Jurkat, Clone E6-1 (cell line): ENCODE results near the gene CDK14.
"Not testable (repeated sequence)": the region's sequence is repeated elsewhere in the genome, so short reads cannot be mapped to it uniquely, and the experiment has no call there.

Source experiments
- DNase-seq: peaks from one replicate; pipeline ENCODE4 v3.0.0-alpha.2; 2011; ENCODE audit warnings: low read depth, low spot score
- H3K4me3 ChIP-seq: 2 replicates; pipeline ENCODE4 v1.5.1; 2011; ENCODE audit warnings: mild to moderate bottlenecking, low read length, control low read depth, moderate library complexity

The CDK14 gene

GRCh38 chr7:90736968-90737939, 141.1 kb downstream of the CDK14 start:
- no peak for DNase-seq
- H3K4me3 ChIP-seq, result no peak overlapping the region

GRCh38 chr7:90738249-90738648, 142.1 kb downstream of the CDK14 start:
- DNase-seq, result no peak
- no peak overlapping the region for H3K4me3 ChIP-seq

- H3K4me3 ChIP-seq, result no peak overlapping the region
- DNase-seq, result no peak
These were observed 143.6 kb downstream of the CDK14 start for GRCh38 chr7:90739716-90740115.

GRCh38 chr7:90740386-90740785, 144.3 kb downstream of the CDK14 start:
- no peak overlapping the region for H3K4me3 ChIP-seq
- no peak for DNase-seq

GRCh38 chr7:90743626-90744025, 147.5 kb downstream of the CDK14 start:
- DNase-seq, result no peak
- H3K4me3 ChIP-seq, result no peak overlapping the region

GRCh38 chr7:90747516-90747915, 151.4 kb downstream of the CDK14 start:
- DNase-seq, result no peak
- H3K4me3 ChIP-seq, result no peak overlapping the region

- H3K4me3 ChIP-seq, result no peak overlapping the region
- DNase-seq, result no peak
These were observed 153.1 kb downstream of the CDK14 start for GRCh38 chr7:90749262-90749661.

- H3K4me3 ChIP-seq, result no peak overlapping the region
- peak; percentile 15 for DNase-seq
These were observed 153.7 kb downstream of the CDK14 start for GRCh38 chr7:90749774-90750173.

GRCh38 chr7:90751595-90751994, 155.5 kb downstream of the CDK14 start:
- DNase-seq, result no peak
- H3K4me3 ChIP-seq, result no peak overlapping the region

- no peak overlapping the region for H3K4me3 ChIP-seq
- DNase-seq, result no peak
These were observed 155.9 kb downstream of the CDK14 start for GRCh38 chr7:90752051-90752450.

- no peak for DNase-seq
These were observed 158.9 kb downstream of the CDK14 start for GRCh38 chr7:90755041-90755440.

GRCh38 chr7:90756366-90756765, 160.2 kb downstream of the CDK14 start:
- H3K4me3 ChIP-seq, result no peak overlapping the region
- no peak for DNase-seq

More at GRCh38 chr7:90755041-90755440, 158.9 kb downstream of the CDK14 start:
- H3K4me3 ChIP-seq, result no peak overlapping the region

- DNase-seq, H3K4me3 ChIP-seq: not testable (repeated sequence)
These were observed 161.4 kb downstream of the CDK14 start for GRCh38 chr7:90757565-90757950.

GRCh38 chr7:90758933-90759562, 162.9 kb downstream of the CDK14 start:
- H3K4me3 ChIP-seq, result no peak overlapping the region
- no peak for DNase-seq

- DNase-seq, result no peak
- H3K4me3 ChIP-seq, result no peak overlapping the region
These were observed 163.6 kb downstream of the CDK14 start for GRCh38 chr7:90759710-90760109.

- no peak for DNase-seq
- no peak overlapping the region for H3K4me3 ChIP-seq
These were observed 164.8 kb downstream of the CDK14 start for GRCh38 chr7:90760892-90761291.

GRCh38 chr7:90761584-90761983, 165.5 kb downstream of the CDK14 start:
- H3K4me3 ChIP-seq, result no peak overlapping the region
- DNase-seq, result no peak

GRCh38 chr7:90763108-90763507, 167.0 kb downstream of the CDK14 start:
- no peak overlapping the region for H3K4me3 ChIP-seq
- DNase-seq, result no peak

- H3K4me3 ChIP-seq, result no peak overlapping the region
- DNase-seq, result no peak
These were observed 168.9 kb downstream of the CDK14 start for GRCh38 chr7:90764848-90765570.
